ENCODE data around the gene MROH2B.

GRCh38 chr5:40991168-40991980, 79.8 kb downstream of the MROH2B start:
- TF ChIP-seq CTCF (IDR thresholded peaks at IDR 0.05 in 8 of 11, conservative IDR thresholded peaks at IDR 0.05 in 3 of 11) (no peak), POLR2A (IDR thresholded peaks at IDR 0.05) (no peak)

Measured in spleen (tissue), 7 donors.